ENCODE data around the gene UNC5C.

The UNC5C gene

GRCh38 chr4:95546221-95546620, 2.6 kb downstream of the UNC5C start:
- DNase-seq, result no peak

- no peak for DNase-seq
These were observed 3.2 kb downstream of the UNC5C start for GRCh38 chr4:95545546-95545945.

- DNase-seq, result no peak
These were observed 4.4 kb downstream of the UNC5C start for GRCh38 chr4:95544113-95545103.

DNA sequence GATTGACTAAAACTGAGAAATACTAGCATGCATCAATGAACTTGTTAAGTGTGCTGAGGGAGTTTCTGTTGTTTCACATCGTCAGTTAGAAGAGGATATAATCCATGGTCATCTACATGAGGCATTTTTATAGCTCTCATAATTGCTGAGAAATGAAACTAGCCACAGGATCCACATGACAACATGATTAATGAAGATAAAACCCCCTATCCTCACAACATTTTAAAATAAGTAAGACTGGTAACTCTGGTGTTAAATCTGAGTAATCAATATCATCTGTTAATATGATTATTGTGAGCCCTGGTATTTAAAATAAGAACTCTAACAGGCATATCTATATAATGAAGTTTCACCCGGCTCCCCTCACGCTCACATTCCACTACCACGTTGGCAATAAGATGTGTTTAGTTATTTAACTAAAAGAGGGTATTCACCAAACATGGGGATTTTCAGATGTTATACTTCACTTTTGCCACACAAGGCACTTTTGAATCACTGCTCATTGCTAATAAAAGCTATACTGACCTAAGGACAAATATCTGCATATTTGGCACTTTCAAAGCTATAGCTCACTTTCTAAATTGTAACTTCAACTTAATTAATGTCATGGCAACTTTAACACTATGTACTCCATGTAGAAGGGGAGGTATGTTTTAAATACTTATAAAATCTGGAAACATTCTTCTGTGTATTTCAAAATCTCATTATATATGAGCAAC, 6.7 kb downstream of the UNC5C start:
- no peak for DNase-seq

- no peak for DNase-seq
These were observed 7.7 kb downstream of the UNC5C start for GRCh38 chr4:95541094-95541493.

- DNase-seq, result no peak
These were observed 8.5 kb downstream of the UNC5C start for GRCh38 chr4:95540227-95540626.

DNA sequence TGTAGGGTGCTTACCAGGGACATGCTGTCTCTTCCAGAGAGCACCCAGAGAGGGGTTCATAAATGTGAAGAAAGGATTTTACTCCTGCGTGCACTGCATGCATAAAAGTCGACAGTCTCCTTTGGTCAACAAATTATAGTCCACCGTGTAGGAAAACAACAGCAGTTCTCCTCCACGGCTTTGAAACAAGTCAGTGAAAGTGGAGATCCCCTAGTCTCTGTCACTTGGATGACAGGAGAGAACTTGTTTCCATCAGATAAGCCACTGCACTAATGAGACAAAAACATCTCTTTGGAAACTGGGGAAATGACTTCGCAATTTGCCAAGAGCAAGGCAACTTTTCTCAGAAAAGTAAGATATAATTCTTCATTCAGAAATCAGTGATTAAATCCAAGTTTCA, 9.7 kb downstream of the UNC5C start:
- DNase-seq, result no peak

- DNase-seq, result no peak
These were observed 10.8 kb downstream of the UNC5C start for GRCh38 chr4:95537863-95538488.

GRCh38 chr4:95537191-95537590, 11.6 kb downstream of the UNC5C start:
- no peak for DNase-seq

DNA sequence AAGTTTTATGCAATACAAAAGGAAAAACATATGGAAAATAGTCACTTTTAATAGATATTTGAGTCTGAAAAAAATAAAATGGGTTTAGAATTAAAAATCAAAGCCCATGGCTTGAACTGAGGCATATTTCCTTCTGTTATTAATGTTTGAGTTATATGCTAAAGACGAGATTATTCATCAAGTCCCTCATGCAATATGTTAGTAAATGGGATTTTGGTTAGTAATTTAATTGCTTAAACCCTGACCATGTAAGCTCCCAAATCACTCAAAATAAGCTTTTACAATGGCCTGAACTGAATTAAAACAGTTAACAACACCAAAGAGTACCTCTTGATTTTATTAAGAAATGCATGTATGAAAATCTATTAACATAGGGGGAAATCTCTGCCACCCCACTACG, 12.1 kb downstream of the UNC5C start:
- no peak for DNase-seq

DNA sequence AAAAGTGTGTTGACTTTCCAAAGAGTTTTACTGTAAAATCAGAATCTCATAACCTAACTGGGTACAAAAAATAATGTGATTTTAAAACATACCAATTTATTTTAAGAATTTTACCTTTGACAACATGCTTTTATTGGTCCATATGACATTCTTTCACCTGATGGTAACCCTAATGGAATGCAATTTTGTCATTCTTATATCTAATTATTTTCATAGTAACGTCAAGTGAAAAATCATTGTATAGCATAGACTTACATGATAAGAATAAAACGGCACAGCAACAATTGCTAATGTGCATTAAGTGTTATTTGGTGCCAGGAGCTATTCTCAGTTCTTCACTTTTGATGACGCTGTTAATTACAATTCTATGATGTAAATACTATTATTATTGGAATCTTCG, 13.6 kb downstream of the UNC5C start:
- DNase-seq, result no peak

GRCh38 chr4:95534032-95534431, 14.7 kb downstream of the UNC5C start:
- no peak for DNase-seq

DNA sequence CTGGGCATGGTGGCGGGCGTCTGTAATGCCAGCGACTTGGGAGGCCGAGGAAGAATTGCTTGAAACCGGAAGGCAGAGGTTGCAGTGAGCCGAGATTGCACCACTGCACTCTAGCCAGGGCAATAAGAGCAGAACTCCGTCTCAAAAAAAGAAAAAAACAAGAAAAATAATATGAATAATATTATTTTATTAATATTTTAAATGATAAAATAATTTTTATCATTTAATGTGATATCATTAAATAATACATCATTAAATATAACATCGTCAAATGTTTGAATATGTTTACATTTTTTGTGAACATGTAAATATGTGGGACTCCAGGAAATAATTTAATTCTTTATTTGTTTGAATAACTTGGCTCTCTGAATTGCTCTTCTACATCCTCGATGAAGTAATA, 15.5 kb downstream of the UNC5C start:
- DNase-seq, result no peak

GRCh38 chr4:95532305-95532704, 16.5 kb downstream of the UNC5C start:
- DNase-seq, result no peak

DNA sequence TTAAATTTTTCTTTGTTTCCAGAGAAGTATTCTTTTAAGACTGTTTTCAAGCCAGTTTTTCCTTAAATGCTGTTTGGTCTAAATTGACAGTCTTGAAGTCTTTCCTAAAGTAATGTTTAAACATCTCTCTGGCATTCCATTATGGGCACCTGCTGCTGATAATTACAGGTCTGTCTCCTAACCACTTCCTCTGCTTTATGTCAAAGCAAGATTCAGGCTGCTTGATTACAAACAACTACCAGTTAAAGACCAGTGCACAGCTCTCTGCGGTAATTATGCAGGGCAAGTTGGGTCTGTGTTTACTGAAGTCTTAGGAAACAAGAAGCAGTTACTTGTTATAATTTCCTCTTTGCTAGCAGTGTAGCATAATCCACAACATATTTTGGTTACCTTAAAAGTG, 17.6 kb downstream of the UNC5C start:
- DNase-seq, result no peak

- DNase-seq, result no peak
These were observed 18.8 kb downstream of the UNC5C start for GRCh38 chr4:95529946-95530345.

- no peak for DNase-seq
These were observed 20.3 kb downstream of the UNC5C start for GRCh38 chr4:95528388-95528948.

DNA sequence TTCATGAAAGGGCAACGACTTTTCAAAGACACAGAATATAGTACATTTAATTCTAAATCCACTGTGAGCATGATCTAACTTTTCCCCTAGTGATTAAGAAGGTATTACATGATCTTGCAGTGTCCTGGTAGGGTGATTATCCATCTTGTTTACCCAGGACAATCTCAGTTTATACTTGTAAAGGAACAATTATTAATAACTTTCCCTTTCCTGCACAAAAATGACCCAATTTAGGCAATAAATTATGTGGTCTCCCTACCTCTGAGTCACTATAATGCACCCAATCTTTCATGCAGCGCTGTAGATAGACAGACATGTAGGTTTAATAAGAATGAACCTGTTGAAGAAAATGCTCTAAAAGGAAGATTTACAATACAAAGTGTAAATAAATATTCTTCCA, 22.7 kb downstream of the UNC5C start:
- no peak for DNase-seq

DNA sequence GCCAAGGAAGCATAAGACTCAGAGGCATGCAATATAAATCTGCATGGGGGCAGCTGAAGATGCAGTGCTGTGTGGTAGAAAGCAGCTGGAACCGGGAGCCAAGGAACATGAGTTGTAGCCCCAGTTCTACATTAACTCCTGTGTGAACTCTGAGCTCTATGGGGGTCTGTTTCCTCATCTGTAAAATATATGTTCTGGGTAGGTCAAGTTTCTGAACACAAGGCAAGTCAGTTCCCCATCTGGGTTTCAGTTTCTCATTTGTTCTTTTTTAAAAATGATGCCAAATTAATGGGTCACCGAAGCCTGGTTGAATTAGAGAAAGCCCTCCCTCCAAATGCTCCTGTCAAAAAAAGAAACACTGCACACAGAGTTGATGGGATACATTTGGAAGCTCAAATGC, 24.0 kb downstream of the UNC5C start:
- DNase-seq, result no peak

- no peak for DNase-seq
These were observed 24.6 kb downstream of the UNC5C start for GRCh38 chr4:95524184-95524583.

DNA sequence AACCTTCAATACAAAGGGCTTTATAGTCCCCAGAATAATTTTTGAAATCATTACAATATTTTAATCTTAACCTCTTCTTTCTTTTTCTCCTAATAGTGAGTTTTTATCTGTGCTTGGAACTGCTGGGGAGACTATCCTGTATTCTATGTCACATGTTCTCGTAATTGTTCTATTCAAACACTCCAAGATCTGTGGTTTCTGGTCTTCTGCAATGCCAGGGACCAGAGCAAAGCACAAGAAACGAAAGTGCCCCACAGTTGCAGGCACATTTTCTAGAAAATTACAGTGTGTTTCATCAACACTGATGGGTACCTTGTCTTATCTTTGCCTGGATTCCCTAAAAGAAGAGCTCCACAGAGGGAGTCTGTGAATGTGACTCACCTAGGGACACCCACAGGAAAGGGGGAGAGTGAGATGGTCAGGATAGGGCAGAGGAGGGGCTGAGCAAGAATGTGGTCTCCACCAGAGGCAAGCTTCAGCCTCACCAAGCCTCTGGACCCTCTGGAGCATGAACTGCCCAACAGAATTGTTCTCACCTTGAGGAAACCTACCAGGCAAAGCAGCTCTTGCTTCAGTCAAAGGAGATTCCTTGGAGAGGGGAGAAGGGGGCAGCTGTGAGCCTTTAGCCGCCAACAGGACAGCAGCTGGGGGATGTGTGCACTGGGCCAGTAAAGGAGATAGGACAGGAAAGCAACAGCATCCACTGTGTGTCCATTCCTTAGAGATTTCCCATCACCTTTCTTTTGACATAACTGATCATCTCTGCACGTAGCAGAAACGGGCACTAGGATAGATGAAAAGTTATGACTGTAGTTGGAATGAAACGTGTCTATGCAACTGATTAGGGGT, 25.9 kb downstream of the UNC5C start:
- no peak for DNase-seq

DNA sequence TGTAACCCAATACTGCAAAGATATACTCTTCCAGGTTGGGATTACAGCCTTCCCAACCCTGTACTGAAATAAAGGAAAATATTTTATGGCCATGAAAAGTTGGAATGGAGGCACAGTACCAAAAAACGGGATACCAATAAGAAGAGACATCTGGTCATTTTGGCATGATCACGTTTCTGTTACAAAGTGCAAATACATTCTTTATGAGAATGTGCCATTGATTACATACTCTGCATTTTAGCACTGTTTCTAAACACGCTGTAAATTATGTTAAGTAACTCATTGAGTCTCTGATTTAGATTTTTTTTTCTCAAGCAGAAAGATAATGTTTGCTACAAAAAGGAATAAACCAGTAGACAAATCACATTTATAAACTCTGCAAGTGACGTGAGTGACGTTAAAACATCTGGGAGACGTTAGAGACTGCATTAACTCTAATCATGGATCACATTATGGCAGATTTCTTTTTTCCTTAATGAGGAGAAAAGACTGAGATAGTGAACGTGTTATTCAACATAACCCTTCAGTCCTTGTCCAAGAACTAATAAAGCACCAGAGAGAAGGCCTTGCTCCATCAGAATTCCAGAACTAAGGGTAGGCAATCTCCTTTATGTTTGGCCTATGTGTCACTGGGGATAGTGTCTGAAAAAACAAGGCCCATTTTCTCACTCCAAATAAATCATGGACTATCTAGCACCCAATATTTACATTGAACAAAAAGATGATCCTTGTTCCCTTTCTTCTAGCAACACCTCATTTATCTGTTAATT, 31.0 kb downstream of the UNC5C start:
- DNase-seq, result no peak

Data from fibroblast of skin of right quadriceps (primary cell).